H1 (cell line): ENCODE data around the gene ZNF845. TPM values are rescaled to one million over a fixed set of nuclear protein-coding genes. Genes with fewer than 3 reads are reported as not detected.
A peak's percentile ranks its signal among the peaks of the same experiment; 100 is the strongest.

Experiments used
- CTCF ChIA-PET: fragments of 300-600 bp; sonication (Branson Sonifier 250); formaldehyde crosslinking; loops from one replicate; lab custom pipeline; 2021; ENCODE audit not compliant: partially characterized antibody; lab: Charles Lee
- POLR2A ChIA-PET: fragments of 300-600 bp; sonication (Branson Sonifier 250); formaldehyde crosslinking; loops from one replicate; lab custom pipeline; 2021; ENCODE audit warnings: inconsistent platforms; ENCODE audit not compliant: partially characterized antibody; lab: Charles Lee
- DNase-seq, 2 experiments: peaks; one replicate each; pipeline versions ENCODE4 v3.0.0 to v3.0.0-alpha.2; 2010 to 2022; ENCODE audit warnings: low spot score in 2 of 2, low read depth in 1 of 2, mixed read lengths in 1 of 2
- FAIRE-seq: peaks from 2 replicates; lab custom pipeline; 2011; peaks lifted over from hg19 to GRCh38; lab: Jason Lieb, UNC
- H2AFZ ChIP-seq: 2 replicates; pipeline ENCODE4 v1.8.1; 2012; ENCODE audit warnings: low read length, inconsistent platforms
- H2AK5ac ChIP-seq: 2 replicates; pipeline ENCODE4 v1.6.1; 2013; ENCODE audit warnings: low read depth, low read length
- H2BK120ac ChIP-seq: replicated peaks from 2 replicates; pipeline ENCODE3; 2013; ENCODE audit warnings: low read depth, low read length, inconsistent platforms
- H2BK12ac ChIP-seq: 2 replicates; pipeline ENCODE4 v1.6.1; 2013; ENCODE audit warnings: low read depth, low read length
- H2BK15ac ChIP-seq: 2 replicates; pipeline ENCODE4 v1.6.1; 2013; ENCODE audit warnings: low read length
- H2BK20ac ChIP-seq: 2 replicates; pipeline ENCODE4 v1.6.1; 2013; ENCODE audit warnings: low read length
- H2BK5ac ChIP-seq: 2 replicates; pipeline ENCODE4 v1.6.1; 2013; ENCODE audit warnings: low read depth, low read length
- H3K14ac ChIP-seq: 2 replicates; pipeline ENCODE4 v1.6.1; 2013; ENCODE audit warnings: inconsistent platforms; ENCODE audit not compliant: insufficient read length
- H3K18ac ChIP-seq: 2 replicates; pipeline ENCODE4 v1.6.1; 2013; ENCODE audit warnings: low read length; ENCODE audit errors: extremely low read depth
- H3K23ac ChIP-seq: 2 replicates; pipeline ENCODE4 v1.6.1; 2013; ENCODE audit warnings: inconsistent platforms; ENCODE audit not compliant: insufficient read length
- H3K23me2 ChIP-seq: 2 replicates; pipeline ENCODE4 v1.6.1; 2013; ENCODE audit warnings: low read depth, low read length
- H3K27ac ChIP-seq: 2 replicates; pipeline ENCODE4 v1.6.1; 2011; ENCODE audit warnings: low read depth, low read length, inconsistent platforms
- H3K27me3 ChIP-seq, 4 experiments: replicated peaks in 1 of 4; 1 replicate in 1 of 4; 2 replicates in 3 of 4; pipeline versions ENCODE4 v1.6.1 to v1.8.1; 2011 to 2013; ENCODE audit warnings: low read length in 3 of 4, mild to moderate bottlenecking in 3 of 4, inconsistent platforms in 2 of 4, mixed read lengths in 2 of 4, moderate library complexity in 1 of 4; ENCODE audit not compliant: control insufficient read depth in 3 of 4, insufficient read depth in 3 of 4; ENCODE audit errors: extremely low read depth in 1 of 4
- H3K36me3 ChIP-seq, 4 experiments: 2 replicates each; pipeline versions ENCODE4 v1.6.1 to v1.8.1; 2011 to 2013; ENCODE audit warnings: mild to moderate bottlenecking in 4 of 4, low read length in 3 of 4, moderate library complexity in 2 of 4, control low read depth in 1 of 4, inconsistent platforms in 1 of 4; ENCODE audit not compliant: insufficient read depth in 4 of 4, control insufficient read depth in 2 of 4
- H3K4ac ChIP-seq: replicated peaks from 2 replicates; pipeline ENCODE3; 2013; ENCODE audit warnings: low read length, low read depth, mixed read lengths, inconsistent platforms; ENCODE audit not compliant: insufficient read length
- H3K4me1 ChIP-seq, 4 experiments: replicated peaks in 1 of 4; 1 replicate in 1 of 4; 2 replicates in 3 of 4; pipeline versions ENCODE4 v1.6.1 to v1.8.1; 2011 to 2013; ENCODE audit warnings: low read length in 3 of 4, inconsistent platforms in 2 of 4, mixed read lengths in 1 of 4; ENCODE audit not compliant: insufficient read depth in 4 of 4, control insufficient read depth in 3 of 4
- H3K4me2 ChIP-seq, 2 experiments: 2 replicates each; pipeline versions ENCODE4 v1.6.1 to v1.8.1; 2011 to 2013; ENCODE audit warnings: low read depth in 2 of 2, low read length in 2 of 2, control low read depth in 1 of 2, inconsistent platforms in 1 of 2, mild to moderate bottlenecking in 1 of 2; ENCODE audit not compliant: insufficient read depth in 1 of 2
- H3K4me3 ChIP-seq, 4 experiments: fragments of 200-600, 300-600 bp in 1 of 4; sonication (generic), shearing (Covaris generic), sonication (Bioruptor Twin) in 1 of 4; 2 replicates each; pipeline versions ENCODE4 v1.5.1 to v1.8.1; 2011 to 2016; ENCODE audit warnings: low read length in 4 of 4, low read depth in 3 of 4, control low read depth in 2 of 4, inconsistent platforms in 2 of 4, mild to moderate bottlenecking in 2 of 4, mixed read lengths in 1 of 4, moderate library complexity in 1 of 4; ENCODE audit not compliant: insufficient read depth in 2 of 4; ENCODE audit errors: extremely low read depth in 1 of 4
- H3K56ac ChIP-seq: replicated peaks from 2 replicates; pipeline ENCODE3; 2013; ENCODE audit warnings: low read depth, mild to moderate bottlenecking, mixed read lengths, low read length, inconsistent platforms; ENCODE audit not compliant: insufficient read length
- H3K79me1 ChIP-seq: 2 replicates; pipeline ENCODE4 v1.6.1; 2013; ENCODE audit warnings: low read depth, low read length, control low read depth
- H3K79me2 ChIP-seq, 2 experiments: 2 replicates each; pipeline versions ENCODE4 v1.6.1 to v1.8.1; 2012 to 2013; ENCODE audit warnings: low read length in 2 of 2, mild to moderate bottlenecking in 2 of 2, inconsistent platforms in 1 of 2; ENCODE audit not compliant: insufficient read depth in 2 of 2, control insufficient read depth in 1 of 2
- H3K9ac ChIP-seq, 4 experiments: replicated peaks in 1 of 4; 1 replicate in 1 of 4; 2 replicates in 3 of 4; pipeline versions ENCODE4 v1.6.1 to v1.8.1; 2011 to 2013; ENCODE audit warnings: low read depth in 3 of 4, low read length in 3 of 4, control low read depth in 2 of 4, mild to moderate bottlenecking in 2 of 4, moderate library complexity in 2 of 4, inconsistent platforms in 1 of 4; ENCODE audit errors: extremely low read depth in 1 of 4
- H3K9me3 ChIP-seq, 2 experiments: 2 replicates each; pipeline versions ENCODE4 v1.6.1 to v1.8.1; 2012 to 2013; ENCODE audit warnings: mild to moderate bottlenecking in 2 of 2, moderate library complexity in 2 of 2, control low read depth in 1 of 2, inconsistent platforms in 1 of 2, low read depth in 1 of 2, low read length in 1 of 2, mixed read lengths in 1 of 2; ENCODE audit not compliant: insufficient read depth in 2 of 2
- H4K20me1 ChIP-seq, 2 experiments: replicated peaks in 1 of 2; 2 replicates each; pipeline versions ENCODE3 to v1.8.1; 2011 to 2013; ENCODE audit warnings: inconsistent platforms in 2 of 2, low read length in 2 of 2, mild to moderate bottlenecking in 1 of 2; ENCODE audit not compliant: insufficient read depth in 2 of 2, control insufficient read depth in 1 of 2
- H4K5ac ChIP-seq: 2 replicates; pipeline ENCODE4 v1.6.1; 2013; ENCODE audit warnings: low read length, low read depth, mixed read lengths, inconsistent platforms; ENCODE audit not compliant: insufficient read length
- H4K8ac ChIP-seq: 2 replicates; pipeline ENCODE4 v1.8.0; 2013; ENCODE audit warnings: mild to moderate bottlenecking, moderate library complexity, low read length, inconsistent platforms; ENCODE audit not compliant: insufficient read depth; ENCODE audit errors: extremely low read depth
- H4K91ac ChIP-seq: replicated peaks from 2 replicates; pipeline ENCODE3; 2013; ENCODE audit warnings: low read length, mixed read lengths, inconsistent platforms; ENCODE audit not compliant: insufficient read length
- TEAD4 ChIP-seq: IDR thresholded peaks from 2 replicates; pipeline ENCODE4 v1.6.1; 2012; ENCODE audit warnings: low read depth, low read length, inconsistent platforms, mixed read lengths
- WGBS, 2 experiments: shearing (Covaris generic) in 1 of 2; methylation state at CpG; one replicate each; pipeline versions ENCODE4 v1.1.6 to v1.1.7; 2013 to 2015; ENCODE audit warnings: low lambda C conversion rate in 2 of 2, mixed read lengths in 2 of 2, inconsistent platforms in 1 of 2, low coverage in 1 of 2, missing lambda C conversion rate in 1 of 2; ENCODE audit not compliant: insufficient replicate concordance in 2 of 2, insufficient coverage in 1 of 2, insufficient read length in 1 of 2; ENCODE audit errors: extremely low coverage in 1 of 2, missing lambda C conversion rate in 1 of 2; 5-methylcytosine and 5-hydroxymethylcytosine counted together
- polyA plus RNA-seq, 7 experiments: library from polyadenylated mRNA; depleted of rRNA in 3 of 7; stranded (reverse) in 5 of 7; unstranded in 2 of 7; fragments of >200 nt in 5 of 7; fragments of 200-250 nt in 2 of 7; gene quantifications; 1 replicate in 5 of 7; 2 replicates in 1 of 7; 4 replicates in 1 of 7; pipeline versions ENCODE4 v1.2.1 to v1.2.3, GENCODE V29; 2011 to 2013; ENCODE audit warnings: missing spikeins in 2 of 7, mixed read lengths in 2 of 7
- total RNA-seq: library from RNA; stranded (reverse); fragmentation: NEBNext Ultra II Directional; extraction: Animal tissue kit (Norgen Biotek cat#: 25700); gene quantifications from 2 replicates; pipeline ENCODE4 v1.2.1, GENCODE V29; 2021
- TF ChIP-seq, protein P1 (sequence below): IDR thresholded peaks from 2 replicates; pipeline ENCODE4 v1.6.1; 2011; ENCODE audit warnings: low read depth, mild to moderate bottlenecking, low read length; ENCODE audit not compliant: insufficient read depth

ZNF845 gene
- total and polyA plus RNA-seq, 2 of the 8 experiments (the other 6 are each of a cell fraction or from before 2014, with no cell fraction given), result 3.6 to 22.5 TPM

GRCh38 chr19:53374288-53374687 lies 40.7 kb downstream of the ZNF845 start:
- Histone ChIP-seq H3K4me2 (no peak overlapping the region), H2AFZ (no peak overlapping the region), H3K36me3 (peaks cover 4 to 45% (median 26%) of the 10 kb centered on the region in 4 experiments; a peak in 7 of 8 replicates), H3K23ac (no peak overlapping the region), H3K27ac (no peak overlapping the region), H2BK20ac (no peak overlapping the region), H3K4me1 (peaks cover 0 to 2% (median 0%) of the 10 kb centered on the region in 4 experiments; a peak in 2 of 7 replicates), H3K27me3 (no peaks in the 10 kb centered on the region), H2AK5ac (no peak overlapping the region), H4K8ac (no peak overlapping the region), H3K79me2 (peaks cover 0 to 13% of the 10 kb centered on the region in 2 experiments; a peak in 2 of 4 replicates), H3K18ac (no peak overlapping the region), H3K4ac (no peak overlapping the region), H2BK12ac (no peak overlapping the region), H3K14ac (no peak overlapping the region), H2BK120ac (no peak overlapping the region), H3K56ac (no peak overlapping the region), H3K23me2 (no peaks in the 10 kb centered on the region), H4K5ac (no peak overlapping the region), H4K91ac (no peak overlapping the region), H3K9me3 (no peaks in the 10 kb centered on the region), H2BK5ac (peak overlapping the region; percentile 60; the same call in 1 of the 2 replicates), H3K79me1 (no peaks in the 10 kb centered on the region; the same call in 1 of the 2 replicates), H2BK15ac (no peak overlapping the region), H4K20me1 (no peaks in the 10 kb centered on the region), H3K9ac (no peak overlapping the region), H3K4me3 (no peak overlapping the region)
- FAIRE-seq (no peak), DNase-seq (no peak)
- CTCF ChIA-PET, result interaction anchor here (0.7 to 1.1 kb wide), 3 partner anchors 11 to 51 kb away, joined by 3 read pairs; no protein-coding TSS in a partner anchor
- WGBS, 2 experiments, result 69% methylated on average over 3 of the region's 3 CpGs; no CpG with 5 or more reads in 1 of the 2 experiments
- POLR2A ChIA-PET, result interaction anchor here (0.7 to 1.3 kb wide), 3 partner anchors 14 to 247 kb away, joined by 3 to 4 read pairs (median 3); no protein-coding TSS in a partner anchor
- TF ChIP-seq TEAD4, result 0 out of 2 replicates have a peak, but pooled peaks have one; percentile 12
- TF ChIP-seq, protein P1, sequence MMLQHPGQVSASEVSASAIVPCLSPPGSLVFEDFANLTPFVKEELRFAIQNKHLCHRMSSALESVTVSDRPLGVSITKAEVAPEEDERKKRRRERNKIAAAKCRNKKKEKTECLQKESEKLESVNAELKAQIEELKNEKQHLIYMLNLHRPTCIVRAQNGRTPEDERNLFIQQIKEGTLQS, result no peak
